Astrocyte (in vitro differentiated cells and primary cell): ENCODE measurements around the gene DRC7. TPM values are rescaled to one million over a fixed set of nuclear protein-coding genes. Genes with fewer than 3 reads are reported as not detected.

Experiments
- DNase-seq: peaks from one replicate; pipeline ENCODE4 v3.0.0-alpha.2; 2010; ENCODE audit warnings: low read depth
- FAIRE-seq: peaks from 2 replicates; lab custom pipeline; 2011; peaks lifted over from hg19 to GRCh38; lab: Jason Lieb, UNC
- H2AFZ ChIP-seq: 2 replicates; pipeline ENCODE4 v1.6.0; 2012; ENCODE audit warnings: low read depth, low read length, inconsistent platforms
- H3K27ac ChIP-seq: 2 replicates; pipeline ENCODE4 v1.5.1; 2011; ENCODE audit warnings: low read depth, low read length, inconsistent platforms
- H3K27me3 ChIP-seq: 2 replicates; pipeline ENCODE4 v1.6.0; 2011; ENCODE audit warnings: low read length, inconsistent platforms; ENCODE audit not compliant: insufficient read depth
- H3K36me3 ChIP-seq: 2 replicates; pipeline ENCODE4 v1.5.1; 2011; ENCODE audit warnings: low read length, inconsistent platforms; ENCODE audit not compliant: insufficient read depth
- H3K4me1 ChIP-seq: 2 replicates; pipeline ENCODE4 v1.5.1; 2011; ENCODE audit warnings: low read length, inconsistent platforms; ENCODE audit not compliant: insufficient read depth
- H3K4me2 ChIP-seq: 2 replicates; pipeline ENCODE4 v1.6.0; 2012; ENCODE audit warnings: low read length, inconsistent platforms
- H3K4me3 ChIP-seq: 2 replicates; pipeline ENCODE4 v1.5.1; 2011; ENCODE audit warnings: low read depth, mild to moderate bottlenecking, low read length, inconsistent platforms; ENCODE audit not compliant: insufficient read depth
- H3K79me2 ChIP-seq: 2 replicates; pipeline ENCODE4 v1.6.0; 2012; ENCODE audit warnings: mild to moderate bottlenecking, low read length, inconsistent platforms; ENCODE audit not compliant: insufficient read depth
- H3K9ac ChIP-seq: 2 replicates; pipeline ENCODE4 v1.6.0; 2012; ENCODE audit warnings: mild to moderate bottlenecking, low read length, inconsistent platforms
- H3K9me3 ChIP-seq: 2 replicates; pipeline ENCODE4 v1.5.1; 2012; ENCODE audit warnings: low read depth, mild to moderate bottlenecking, low read length, inconsistent platforms; ENCODE audit not compliant: insufficient read depth
- H4K20me1 ChIP-seq: 2 replicates; pipeline ENCODE4 v1.6.0; 2012; ENCODE audit warnings: low read length, inconsistent platforms; ENCODE audit not compliant: insufficient read depth
- H3K27ac Mint-ChIP-seq: one replicate; pipeline ENCODE4 v1.8.0; 2021; ENCODE audit warnings: mild to moderate bottlenecking, mixed read lengths; ENCODE audit not compliant: unreplicated experiment
- H3K27me3 Mint-ChIP-seq: one replicate; pipeline ENCODE4 v1.8.0; 2021; ENCODE audit warnings: low read depth, mixed read lengths; ENCODE audit not compliant: unreplicated experiment
- H3K36me3 Mint-ChIP-seq: one replicate; pipeline ENCODE4 v1.8.0; 2021; ENCODE audit warnings: low read depth, mixed read lengths; ENCODE audit not compliant: unreplicated experiment
- H3K4me1 Mint-ChIP-seq: one replicate; pipeline ENCODE4 v1.8.0; 2021; ENCODE audit warnings: low read depth, mixed read lengths; ENCODE audit not compliant: unreplicated experiment
- H3K4me3 Mint-ChIP-seq: one replicate; pipeline ENCODE4 v1.8.0; 2021; ENCODE audit warnings: mild to moderate bottlenecking, moderate library complexity, mixed read lengths; ENCODE audit not compliant: unreplicated experiment
- H3K9me3 Mint-ChIP-seq: one replicate; pipeline ENCODE4 v1.8.0; 2021; ENCODE audit warnings: mild to moderate bottlenecking, mixed read lengths; ENCODE audit not compliant: unreplicated experiment
- CTCF ChIP-seq: IDR thresholded peaks from 2 replicates; pipeline ENCODE4 v1.5.1; 2011; ENCODE audit warnings: low read depth, mild to moderate bottlenecking, inconsistent platforms, low read length, moderate library complexity; ENCODE audit not compliant: insufficient read depth
- EZH2 ChIP-seq: IDR thresholded peaks from 2 replicates; pipeline ENCODE4 v1.6.1; 2012; ENCODE audit warnings: mild to moderate bottlenecking, low read length, inconsistent platforms; ENCODE audit not compliant: insufficient read depth
- total RNA-seq: library from RNA; stranded (reverse); gene quantifications from 2 replicates; pipeline ENCODE4 v1.2.1, GENCODE V29; 2021

The DRC7 gene
- total RNA-seq, 1 donor from 2014 or later, result not detected

GRCh38 chr16:57663917-57664661 lies 30.5 kb upstream of the DRC7 start:
- Histone ChIP-seq H2AFZ (no peak overlapping the region), H4K20me1 (no peaks in the 10 kb centered on the region), H3K36me3 (no peaks in the 10 kb centered on the region), H3K27me3 (no peaks in the 10 kb centered on the region), H3K79me2 (no peaks in the 10 kb centered on the region), H3K4me3 (no peak overlapping the region), H3K27ac (no peak overlapping the region), H3K4me2 (no peak overlapping the region), H3K9me3 (no peaks in the 10 kb centered on the region), H3K4me1 (no peaks in the 10 kb centered on the region), H3K9ac (no peak overlapping the region)
- H3K36me3 Mint-ChIP-seq, result peaks cover 3% of the 10 kb centered on the region
- H3K9me3 Mint-ChIP-seq, result no peaks in the 10 kb centered on the region
- DNase-seq, result no peak
- TF ChIP-seq CTCF (no peak), EZH2 (no peak)
- no peak overlapping the region for H3K4me3 Mint-ChIP-seq
- H3K27me3 Mint-ChIP-seq, result peaks cover 11% of the 10 kb centered on the region
- no peak overlapping the region for H3K27ac Mint-ChIP-seq
- FAIRE-seq, result no peak
- no peaks in the 10 kb centered on the region for H3K4me1 Mint-ChIP-seq

- H3K9me3 ChIP-seq, result no peaks in the 10 kb centered on the region
- no peak for DNase-seq
- Mint-ChIP-seq H3K9me3 (no peaks in the 10 kb centered on the region), H3K36me3 (peaks cover 3% of the 10 kb centered on the region), H3K4me1 (no peaks in the 10 kb centered on the region), H3K27ac (no peak overlapping the region), H3K4me3 (no peak overlapping the region), H3K27me3 (peaks cover 11% of the 10 kb centered on the region)
- no peaks in the 10 kb centered on the region for H3K4me1 ChIP-seq
- H3K36me3 ChIP-seq, result no peaks in the 10 kb centered on the region
- FAIRE-seq, result no peak
- no peak overlapping the region for H3K27ac ChIP-seq
- H2AFZ ChIP-seq, result no peak overlapping the region
- no peak for TF ChIP-seq EZH2
- TF ChIP-seq CTCF, result no peak
- no peak overlapping the region for H3K4me2 ChIP-seq
- H3K79me2 ChIP-seq, result no peaks in the 10 kb centered on the region
- no peaks in the 10 kb centered on the region for H3K27me3 ChIP-seq
- no peak overlapping the region for H3K9ac ChIP-seq
- H4K20me1 ChIP-seq, result no peaks in the 10 kb centered on the region
- H3K4me3 ChIP-seq, result no peak overlapping the region
These were observed 30.0 kb upstream of the DRC7 start for GRCh38 chr16:57664662-57665025.

- Histone ChIP-seq H3K36me3 (no peaks in the 10 kb centered on the region), H3K4me1 (no peaks in the 10 kb centered on the region), H3K4me2 (no peak overlapping the region), H3K79me2 (no peaks in the 10 kb centered on the region), H3K9ac (no peak overlapping the region), H3K4me3 (no peak overlapping the region), H4K20me1 (no peaks in the 10 kb centered on the region), H3K27ac (no peak overlapping the region), H2AFZ (no peak overlapping the region), H3K9me3 (no peaks in the 10 kb centered on the region), H3K27me3 (no peaks in the 10 kb centered on the region)
- FAIRE-seq (no peak), DNase-seq (no peak)
- no peak overlapping the region for H3K27ac Mint-ChIP-seq
- H3K36me3 Mint-ChIP-seq, result peaks cover 3% of the 10 kb centered on the region
- no peak overlapping the region for H3K4me3 Mint-ChIP-seq
- TF ChIP-seq EZH2 (no peak), CTCF (no peak)
- no peaks in the 10 kb centered on the region for H3K4me1 Mint-ChIP-seq
- no peaks in the 10 kb centered on the region for H3K9me3 Mint-ChIP-seq
- peaks cover 7% of the 10 kb centered on the region for H3K27me3 Mint-ChIP-seq
These were observed 29.1 kb upstream of the DRC7 start for GRCh38 chr16:57665541-57665940.
